Measurements from ENCODE around the gene SPINK14. TPM values are rescaled to one million over a fixed set of nuclear protein-coding genes. Genes with fewer than 3 reads are reported as not detected.
A peak's percentile ranks its signal among the peaks of the same experiment; 100 is the strongest.

The SPINK14 gene
- total RNA-seq, 1 experiment from 2014 or later = not detected

DNA sequence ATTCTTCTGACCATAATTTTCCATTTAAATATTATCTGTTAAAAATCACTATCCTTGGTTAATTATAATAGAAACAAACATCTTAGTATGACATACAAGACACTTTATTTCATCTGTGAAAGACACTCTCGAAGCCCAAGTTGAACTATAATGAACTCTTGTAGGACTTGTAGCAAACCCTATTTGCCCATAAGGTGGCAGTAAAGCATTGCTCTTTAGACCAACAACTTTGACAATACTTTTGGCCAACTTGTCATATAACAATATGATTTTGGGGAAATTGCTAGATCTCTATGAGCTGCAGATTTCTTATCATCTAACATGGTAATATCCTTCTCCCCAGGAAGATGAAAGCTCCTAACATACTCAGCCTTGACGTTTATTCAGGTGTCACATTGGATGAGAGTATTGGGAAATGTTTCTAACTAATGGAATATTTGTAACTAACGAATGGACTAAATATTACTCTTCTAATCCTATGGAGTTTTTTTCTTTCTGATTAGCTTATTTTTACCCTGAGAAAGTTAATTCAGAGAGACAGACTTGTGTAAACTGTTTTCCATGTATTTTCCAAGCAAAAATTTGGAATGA, 11.0 kb downstream of the SPINK14 start:
- Histone ChIP-seq H2BK20ac (ENCODE audit: low read depth, low read length, poor library complexity, severe bottlenecking) (no peak overlapping the region), H4K91ac (ENCODE audit: insufficient read length, low read depth, low read length) (no peak overlapping the region), H3K27me3 (ENCODE audit: insufficient read depth, low read length) (no peaks in the 10 kb centered on the region), H3K27ac (ENCODE audit: insufficient read length, low read depth, low read length) (no peak overlapping the region), H4K5ac (ENCODE audit: insufficient read length, low read depth, low read length) (no peak overlapping the region), H3K9ac (ENCODE audit: extremely low read depth, insufficient read length, low read length) (no peak overlapping the region), H3K9me3 (ENCODE audit: control insufficient read depth, low read depth, low read length) (no peaks in the 10 kb centered on the region), H3K4me2 (ENCODE audit: insufficient read depth, insufficient read length, low read length) (no peak overlapping the region), H2AFZ (ENCODE audit: low read length) (no peak overlapping the region), H3K14ac (ENCODE audit: insufficient read depth, low read length) (no peak overlapping the region), H2AK5ac (ENCODE audit: insufficient read length, low read length) (no peak overlapping the region), H3K4me1 (ENCODE audit: insufficient read depth, low read length) (no peaks in the 10 kb centered on the region), H3K18ac (ENCODE audit: insufficient read length, low read depth, low read length) (no peak overlapping the region), H2BK12ac (ENCODE audit: insufficient read length, low read depth, low read length) (no peak overlapping the region), H2BK15ac (ENCODE audit: low read depth, low read length) (no peak overlapping the region), H3K4ac (ENCODE audit: low read depth, low read length) (no peak overlapping the region), H3T11ph (ENCODE audit: low read length) (no peak overlapping the region), H3K79me1 (ENCODE audit: insufficient read depth, low read depth, low read length, poor library complexity, severe bottlenecking) (no peaks in the 10 kb centered on the region), H2BK120ac (ENCODE audit: low read depth, low read length, poor library complexity, severe bottlenecking) (no peak overlapping the region), H3K79me2 (ENCODE audit: insufficient read depth, low read length) (no peaks in the 10 kb centered on the region), H4K20me1 (ENCODE audit: control insufficient read depth, insufficient read depth, insufficient read length) (no peaks in the 10 kb centered on the region), H3K56ac (ENCODE audit: insufficient read length, low read depth, low read length) (no peak overlapping the region), H2BK5ac (ENCODE audit: insufficient read length, low read length) (no peak overlapping the region), H4K8ac (replicated peaks; ENCODE audit: insufficient read length, low read depth, low read length) (no peak overlapping the region), H3K23ac (ENCODE audit: insufficient read length, low read depth, low read length) (no peak overlapping the region), H3K23me2 (ENCODE audit: insufficient read length, low read depth, low read length, poor library complexity, severe bottlenecking) (no peaks in the 10 kb centered on the region)
- no peak overlapping the region for H3K4me3 Mint-ChIP-seq
- no CpG with 5 or more reads among the region's 3 CpGs for WGBS (ENCODE audit: extremely low coverage, insufficient read length, low lambda C conversion rate)
- H3K4me1 Mint-ChIP-seq = no peaks in the 10 kb centered on the region
- H3K27me3 Mint-ChIP-seq (ENCODE audit: low read depth) = peaks cover 3% of the 10 kb centered on the region
- H3K27ac Mint-ChIP-seq = no peak overlapping the region
- TF ChIP-seq, protein P1, sequence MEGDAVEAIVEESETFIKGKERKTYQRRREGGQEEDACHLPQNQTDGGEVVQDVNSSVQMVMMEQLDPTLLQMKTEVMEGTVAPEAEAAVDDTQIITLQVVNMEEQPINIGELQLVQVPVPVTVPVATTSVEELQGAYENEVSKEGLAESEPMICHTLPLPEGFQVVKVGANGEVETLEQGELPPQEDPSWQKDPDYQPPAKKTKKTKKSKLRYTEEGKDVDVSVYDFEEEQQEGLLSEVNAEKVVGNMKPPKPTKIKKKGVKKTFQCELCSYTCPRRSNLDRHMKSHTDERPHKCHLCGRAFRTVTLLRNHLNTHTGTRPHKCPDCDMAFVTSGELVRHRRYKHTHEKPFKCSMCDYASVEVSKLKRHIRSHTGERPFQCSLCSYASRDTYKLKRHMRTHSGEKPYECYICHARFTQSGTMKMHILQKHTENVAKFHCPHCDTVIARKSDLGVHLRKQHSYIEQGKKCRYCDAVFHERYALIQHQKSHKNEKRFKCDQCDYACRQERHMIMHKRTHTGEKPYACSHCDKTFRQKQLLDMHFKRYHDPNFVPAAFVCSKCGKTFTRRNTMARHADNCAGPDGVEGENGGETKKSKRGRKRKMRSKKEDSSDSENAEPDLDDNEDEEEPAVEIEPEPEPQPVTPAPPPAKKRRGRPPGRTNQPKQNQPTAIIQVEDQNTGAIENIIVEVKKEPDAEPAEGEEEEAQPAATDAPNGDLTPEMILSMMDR (conservative IDR thresholded peaks at IDR 0.05) = peak; percentile 86
- no peaks in the 10 kb centered on the region for H3K9me3 Mint-ChIP-seq
- DNase-seq = no peak
- H3K36me3 Mint-ChIP-seq (ENCODE audit: insufficient read depth in 1 of 3, low read depth in 3 of 3) = no peaks in the 10 kb centered on the region

Data from H9 (cell line).